GM19023 (cell line): ENCODE results near the gene MORN3.
"Not testable (repeated sequence)": the region's sequence is repeated elsewhere in the genome, so short reads cannot be mapped to it uniquely, and the experiment has no call there.

Experiments used
- ATAC-seq: cut with Tn5 transposase; IDR thresholded peaks from one replicate; pipeline ENCODE4 v1.9.1; 2021; ENCODE audit warnings: mild to moderate bottlenecking, moderate library complexity; ENCODE audit not compliant: unreplicated experiment

The MORN3 gene

GRCh38 chr12:121669521-121669900 lies at the start of gene MORN3:
Gene MORN3 (minus strand): TSS chr12:121669654. CDS start chr12:121669483, 171 bp downstream.
- no peak for ATAC-seq

GRCh38 chr12:121718653-121719239 lies 49.3 kb upstream of the MORN3 start:
- ATAC-seq = no peak

GRCh38 chr12:121717041-121717699 lies 47.7 kb upstream of the MORN3 start:
- no peak for ATAC-seq

- ATAC-seq = no peak
Measured at GRCh38 chr12:121715862-121716435, 46.5 kb upstream of the MORN3 start.

GRCh38 chr12:121715055-121715454 lies 45.6 kb upstream of the MORN3 start:
- ATAC-seq = not testable (repeated sequence)

GRCh38 chr12:121713793-121714192 lies 44.3 kb upstream of the MORN3 start:
- ATAC-seq = no peak

GRCh38 chr12:121713257-121713777 lies 43.9 kb upstream of the MORN3 start:
- no peak for ATAC-seq

- peak; percentile 90 for ATAC-seq
Measured at GRCh38 chr12:121712461-121713256, 43.2 kb upstream of the MORN3 start, which contains the start of gene TMEM120B. Gene TMEM120B (plus strand): TSS chr12:121712752. CDS start chr12:121712896, 144 bp downstream.

- peak; percentile 21 for ATAC-seq
Measured at GRCh38 chr12:121712190-121712460, 42.7 kb upstream of the MORN3 start.

- no peak for ATAC-seq
Measured at GRCh38 chr12:121711361-121712189, 42.1 kb upstream of the MORN3 start.

GRCh38 chr12:121709478-121709961 lies 40.1 kb upstream of the MORN3 start:
- ATAC-seq = no peak

- ATAC-seq = not testable (repeated sequence)
Measured at GRCh38 chr12:121709064-121709424, 39.6 kb upstream of the MORN3 start.

- ATAC-seq = no peak
Measured at GRCh38 chr12:121708313-121709063, 39.0 kb upstream of the MORN3 start.

- no peak for ATAC-seq
Measured at GRCh38 chr12:121705514-121705913, 36.1 kb upstream of the MORN3 start.

- ATAC-seq = no peak
Measured at GRCh38 chr12:121702944-121703343, 33.5 kb upstream of the MORN3 start.

GRCh38 chr12:121701667-121702277 lies 32.3 kb upstream of the MORN3 start:
- ATAC-seq = no peak

- not testable (repeated sequence) for ATAC-seq
Measured at GRCh38 chr12:121697861-121698260, 28.4 kb upstream of the MORN3 start.

GRCh38 chr12:121697093-121697698 lies 27.7 kb upstream of the MORN3 start:
- no peak for ATAC-seq

- no peak for ATAC-seq
Measured at GRCh38 chr12:121693155-121693687, 23.8 kb upstream of the MORN3 start.
